Fibroblast of pulmonary artery (primary cell): ENCODE measurements around the gene CCHCR1.
"Not testable (repeated sequence)": the region's sequence is repeated elsewhere in the genome, so short reads cannot be mapped to it uniquely, and the experiment has no call there.

Experiments
- DNase-seq: peaks from one replicate; pipeline ENCODE4 v3.0.0-alpha.2; 2010; ENCODE audit warnings: low read depth
- H3K4me3 ChIP-seq: replicated peaks from 2 replicates; pipeline ENCODE4 v1.5.1; 2011; ENCODE audit warnings: low read depth, mild to moderate bottlenecking, control low read depth, low read length, moderate library complexity
- CTCF ChIP-seq: IDR thresholded peaks from 2 replicates; pipeline ENCODE4 v1.5.1; 2011; ENCODE audit warnings: mild to moderate bottlenecking, control low read depth, low read length, inconsistent platforms; ENCODE audit errors: missing control alignments

Gene CCHCR1

GRCh38 chr6:31157513-31158139 lies at the start of gene CCHCR1:
TSS of gene CCHCR1 (minus strand) at chr6:31157802. CDS start at chr6:31157600, 202 bp downstream.
- no peak for DNase-seq
- peak within 1 kb of the TSS; percentile 86 for H3K4me3 ChIP-seq
- TF ChIP-seq CTCF, result no peak

- no peak for DNase-seq
- H3K4me3 ChIP-seq, result no peak overlapping the region
- TF ChIP-seq CTCF, result no peak
Observed at GRCh38 chr6:31205638-31206037, 48.0 kb upstream of the CCHCR1 start.

GRCh38 chr6:31204751-31205145 lies 47.1 kb upstream of the CCHCR1 start:
- H3K4me3 ChIP-seq, result no peak overlapping the region
- DNase-seq, result no peak
- TF ChIP-seq CTCF, result no peak

GRCh38 chr6:31203345-31203979 lies 45.9 kb upstream of the CCHCR1 start:
- peak; percentile 26 for DNase-seq
- H3K4me3 ChIP-seq, result peak overlapping the region; percentile 43
- no peak for TF ChIP-seq CTCF

GRCh38 chr6:31202259-31203166 lies 44.9 kb upstream of the CCHCR1 start:
- H3K4me3 ChIP-seq, result no peak overlapping the region
- DNase-seq, result no peak
- no peak for TF ChIP-seq CTCF

- not testable (repeated sequence) for H3K4me3 ChIP-seq, DNase-seq
Observed at GRCh38 chr6:31199105-31199452, 41.5 kb upstream of the CCHCR1 start.

- TF ChIP-seq CTCF, result no peak
- peak; percentile 69 for DNase-seq
- peak overlapping the region; percentile 75 for H3K4me3 ChIP-seq
Observed at GRCh38 chr6:31197559-31198305, 40.1 kb upstream of the CCHCR1 start.

- H3K4me3 ChIP-seq, result peak overlapping the region; percentile 75
- DNase-seq, result not testable (repeated sequence)
Observed at GRCh38 chr6:31196251-31197022, 38.8 kb upstream of the CCHCR1 start.

GRCh38 chr6:31195308-31195979 lies 37.8 kb upstream of the CCHCR1 start:
- not testable (repeated sequence) for DNase-seq, H3K4me3 ChIP-seq
